Endothelial cell of umbilical vein (primary cell): ENCODE measurements around the gene HTRA1. TPM values are rescaled to one million over a fixed set of nuclear protein-coding genes. Genes with fewer than 3 reads are reported as not detected.

Experiments
- BruUV-seq: library from RNA; stranded (reverse); fragments of 400-500 nt; replicated peaks from 2 replicates; lab custom pipeline; 2021; lab: Mats Ljungman, UMichigan
- CTCF ChIA-PET: fragments of 300-600, 350-600 bp; sonication (Branson Sonifier 250); formaldehyde crosslinking; loops from one replicate; lab custom pipeline; 2021; ENCODE audit warnings: antibody characterized with exemption, inconsistent platforms; lab: Charles Lee
- POLR2A ChIA-PET: fragments of 300-600, 350-600 bp; sonication (Branson Sonifier 250); formaldehyde crosslinking; loops from one replicate; lab custom pipeline; 2021; ENCODE audit warnings: antibody characterized with exemption, inconsistent platforms; lab: Charles Lee
- DNase-seq: peaks from one replicate; pipeline ENCODE4 v3.0.0-alpha.2; 2011; ENCODE audit warnings: low read depth, low spot score
- FAIRE-seq: peaks from 2 replicates; lab custom pipeline; 2011; peaks lifted over from hg19 to GRCh38; lab: Jason Lieb, UNC
- H2AFZ ChIP-seq: 2 replicates; pipeline ENCODE4 v1.6.0; 2012; ENCODE audit warnings: low read depth, low read length, control low read depth, inconsistent platforms
- H3K27ac ChIP-seq: 2 replicates; pipeline ENCODE4 v1.5.1; 2011; ENCODE audit warnings: low read depth, mild to moderate bottlenecking, control low read depth, low read length, moderate library complexity; ENCODE audit not compliant: insufficient read depth
- H3K27me3 ChIP-seq, 2 experiments: 2 replicates each; pipeline versions ENCODE4 v1.6.0 to v1.6.1; 2011; ENCODE audit warnings: low read length in 2 of 2, mixed read lengths in 1 of 2; ENCODE audit not compliant: control insufficient read depth in 2 of 2, insufficient read depth in 2 of 2
- H3K36me3 ChIP-seq, 2 experiments: 2 replicates in 1 of 2; 3 replicates in 1 of 2; pipeline ENCODE4 v1.5.1; 2011; ENCODE audit warnings: low read length in 2 of 2, mild to moderate bottlenecking in 1 of 2, moderate library complexity in 1 of 2; ENCODE audit not compliant: control insufficient read depth in 2 of 2, insufficient read depth in 2 of 2; ENCODE audit errors: extremely low read depth in 1 of 2
- H3K4me1 ChIP-seq: 3 replicates; pipeline ENCODE4 v1.5.1; 2011; ENCODE audit warnings: mild to moderate bottlenecking, low read length; ENCODE audit not compliant: control insufficient read depth, insufficient read depth; ENCODE audit errors: extremely low read depth
- H3K4me2 ChIP-seq: 2 replicates; pipeline ENCODE4 v1.6.1; 2011; ENCODE audit warnings: low read length, control low read depth, mixed read lengths; ENCODE audit not compliant: insufficient read depth
- H3K4me3 ChIP-seq, 3 experiments: fragments of 200-600 bp in 1 of 3; sonication (generic), shearing (Covaris generic) in 1 of 3; replicated peaks in 1 of 3; 2 replicates each; pipeline ENCODE4 v1.5.1; 2011 to 2016; ENCODE audit warnings: control low read depth in 3 of 3, low read length in 3 of 3, mild to moderate bottlenecking in 2 of 3, inconsistent platforms in 1 of 3, low read depth in 1 of 3, moderate library complexity in 1 of 3; ENCODE audit not compliant: insufficient read depth in 1 of 3
- H3K79me2 ChIP-seq: 2 replicates; pipeline ENCODE4 v1.6.0; 2012; ENCODE audit warnings: low read length, inconsistent platforms; ENCODE audit not compliant: control insufficient read depth, insufficient read depth
- H3K9ac ChIP-seq: replicated peaks from 2 replicates; pipeline ENCODE3; 2011; ENCODE audit warnings: low read length, control low read depth; ENCODE audit not compliant: insufficient read depth; ENCODE audit errors: extremely low read depth
- H3K9me1 ChIP-seq: replicated peaks from 3 replicates; pipeline ENCODE4 v1.6.0; 2011; ENCODE audit warnings: mild to moderate bottlenecking, low read length; ENCODE audit not compliant: control insufficient read depth, insufficient read depth; ENCODE audit errors: extremely low read depth
- H3K9me3 ChIP-seq: replicated peaks from 2 replicates; pipeline ENCODE4 v1.5.1; 2012; ENCODE audit warnings: low read length, inconsistent platforms; ENCODE audit not compliant: control insufficient read depth, insufficient read depth
- H4K20me1 ChIP-seq: replicated peaks from 2 replicates; pipeline ENCODE3; 2011; ENCODE audit warnings: mild to moderate bottlenecking, low read length; ENCODE audit not compliant: control insufficient read depth, insufficient read depth; ENCODE audit errors: extremely low read depth
- CTCF ChIP-seq, 2 donors: IDR thresholded peaks; 1 replicate in 1 of 2; 2 replicates in 1 of 2; pipeline ENCODE4 v1.5.1; 2011; ENCODE audit warnings: low read length in 2 of 2, mild to moderate bottlenecking in 2 of 2, moderate library complexity in 2 of 2, control low read depth in 1 of 2, inconsistent platforms in 1 of 2, low read depth in 1 of 2; ENCODE audit not compliant: insufficient read depth in 1 of 2; ENCODE audit errors: extremely low read depth in 1 of 2
- EZH2 ChIP-seq: IDR thresholded peaks from 2 replicates; pipeline ENCODE4 v1.6.1; 2012; ENCODE audit warnings: borderline replicate concordance, low read depth, mild to moderate bottlenecking, moderate library complexity, low read length, inconsistent platforms; ENCODE audit not compliant: severe bottlenecking
- FOS ChIP-seq: IDR thresholded peaks from 2 replicates; pipeline ENCODE4 v1.6.1; 2011; ENCODE audit warnings: mild to moderate bottlenecking, low read length, moderate library complexity, borderline replicate concordance; ENCODE audit not compliant: insufficient read depth
- GATA2 ChIP-seq: IDR thresholded peaks from 2 replicates; pipeline ENCODE4 v1.7.0; 2011; ENCODE audit warnings: low read depth, mild to moderate bottlenecking, moderate library complexity, mixed read lengths, low read length; ENCODE audit not compliant: insufficient read length, insufficient read depth
- JUN ChIP-seq: IDR thresholded peaks from 2 replicates; pipeline ENCODE4 v1.6.1; 2011; ENCODE audit warnings: borderline replicate concordance, low read depth; ENCODE audit not compliant: insufficient read length, insufficient read depth
- MAX ChIP-seq: IDR thresholded peaks from 2 replicates; pipeline ENCODE4 v1.6.1; 2011; ENCODE audit not compliant: insufficient read depth, insufficient read length
- MYC ChIP-seq: IDR thresholded peaks from one replicate; pipeline ENCODE4 v1.6.1; 2011; ENCODE audit warnings: mild to moderate bottlenecking, low read depth, low read length
- POLR2A ChIP-seq: IDR thresholded peaks from 2 replicates; pipeline ENCODE4 v1.6.1; 2012; ENCODE audit warnings: low read depth, mild to moderate bottlenecking, control low read depth, low read length
- POLR2AphosphoS5 ChIP-seq: IDR thresholded peaks from 2 replicates; pipeline ENCODE4 v1.6.1; 2012; ENCODE audit warnings: low read depth, mild to moderate bottlenecking, control low read depth, low read length, moderate library complexity; ENCODE audit not compliant: insufficient read depth
- dilution Hi-C: fragments of 300-500 bp; cut with MboI; formaldehyde crosslinking; loops from one replicate; pipeline ENCODE4 v1.15.0; 2019; ENCODE audit warnings: low sequenced_read_pairs; ENCODE audit not compliant: extremely low pct_ligation_motif_present
- intact Hi-C: fragments of 100-400 bp; cut with micrococcal nuclease; formaldehyde crosslinking; loops from one replicate; pipeline ENCODE4 v1.10.0; 2022
- polyA plus RNA-seq, 4 experiments: library from polyadenylated mRNA; depleted of rRNA in 3 of 4; stranded (reverse) in 3 of 4; unstranded in 1 of 4; fragments of >200 nt; gene quantifications; 2 replicates each; pipeline versions ENCODE4 v1.2.1 to v1.2.3, GENCODE V29; 2011 to 2012; ENCODE audit warnings: missing spikeins in 1 of 4
- total RNA-seq: library from RNA; stranded (reverse); gene quantifications from 2 replicates; pipeline ENCODE4 v1.2.3, GENCODE V29; 2021

Gene HTRA1
- total and polyA plus RNA-seq, 2 donors (not counting 3 experiments of a cell fraction or from before 2014, with no cell fraction given) = 192 to 270 TPM

GRCh38 chr10:122524811-122525210, 63.5 kb downstream of the HTRA1 start:
- Histone ChIP-seq H3K9ac (no peak overlapping the region), H3K27ac (no peak overlapping the region), H2AFZ (no peak overlapping the region), H3K27me3 (no peaks in the 10 kb centered on the region), H3K79me2 (no peaks in the 10 kb centered on the region), H3K9me3 (no peaks in the 10 kb centered on the region), H3K4me1 (peaks cover 8% of the 10 kb centered on the region), H3K4me2 (no peak overlapping the region), H3K4me3 (no peak overlapping the region), H3K36me3 (no peaks in the 10 kb centered on the region), H4K20me1 (no peaks in the 10 kb centered on the region), H3K9me1 (no peaks in the 10 kb centered on the region)
- ChIA-PET POLR2A (no interaction called here), CTCF (interaction anchor here (1.0 to 7.0 kb wide), 4 partner anchors 12 to 245 kb away, joined by 3 to 85 read pairs (median 4); no protein-coding TSS in a partner anchor)
- no peak for TF ChIP-seq MAX
- no peak for TF ChIP-seq CTCF (IDR thresholded peaks at IDR 0.05; ENCODE audit: extremely low read depth in 1 of 2, insufficient read depth in 1 of 2, low read depth in 1 of 2, low read length in 2 of 2)
- no peak for TF ChIP-seq FOS
- no peak for TF ChIP-seq EZH2
- TF ChIP-seq POLR2A = no peak
- no peak for TF ChIP-seq MYC
- no peak for TF ChIP-seq JUN
- no peak for TF ChIP-seq POLR2AphosphoS5
- TF ChIP-seq GATA2 = no peak
- dilution Hi-C loops = no loop called here
- no TSS peak for BruUV-seq
- FAIRE-seq = no peak
- intact Hi-C loops = loop anchor here (1.0 to 5.0 kb wide), 2 partner anchors 40 to 177 kb away; no protein-coding TSS in a partner anchor
- no peak for DNase-seq
